GM12878 (cell line): Measurements from ENCODE around the gene NOC2L. TPM values are rescaled to one million over a fixed set of nuclear protein-coding genes. Genes with fewer than 3 reads are reported as not detected.

ENCODE experiments used
- ATAC-seq: fragments of 200-7000 bp; cut with Tn5 transposase; 3 replicates; pipeline ENCODE4 v1.9.1; 2020; ENCODE audit warnings: mild to moderate bottlenecking, moderate library complexity
- BruUV-seq: library from RNA; stranded (reverse); fragments of 400-500 nt; replicated peaks from 2 replicates; lab custom pipeline; 2021; lab: Mats Ljungman, UMichigan
- CTCF ChIA-PET: fragments of 300-600 bp; sonication (Branson Sonifier 250); formaldehyde crosslinking; extraction: SDS; loops from one replicate; lab custom pipeline; 2021; ENCODE audit warnings: inconsistent platforms; lab: Yijun Ruan, JAX
- POLR2A ChIA-PET: fragments of 350-600 bp; formaldehyde crosslinking; extraction: SDS; loops from one replicate; lab custom pipeline; 2021; ENCODE audit warnings: inconsistent platforms; lab: Charles Lee
- RAD21 ChIA-PET: fragments of 300-600 bp; sonication (Branson Sonifier 250); formaldehyde crosslinking; loops from one replicate; lab custom pipeline; 2023; ENCODE audit warnings: antibody characterized with exemption; ENCODE audit not compliant: unreplicated experiment; lab: Charles Lee
- SMC1A ChIA-PET: fragments of 300-600 bp; sonication (Branson Sonifier 250); formaldehyde crosslinking; loops from one replicate; lab custom pipeline; 2023; ENCODE audit not compliant: unreplicated experiment, uncharacterized antibody; lab: Charles Lee
- DNase-seq: peaks from one replicate; pipeline ENCODE4 v3.0.0-alpha.2; 2011; ENCODE audit warnings: low read depth, low spot score
- FAIRE-seq: peaks from 3 replicates; lab custom pipeline; 2011; peaks lifted over from hg19 to GRCh38; lab: Jason Lieb, UNC
- H2AFZ ChIP-seq: 2 replicates; pipeline ENCODE4 v1.6.0; 2011; ENCODE audit warnings: low read depth, low read length, control low read depth; ENCODE audit not compliant: control insufficient read depth
- H3K27ac ChIP-seq: 2 replicates; pipeline ENCODE4 v1.5.1; 2011; ENCODE audit warnings: control low read depth; ENCODE audit not compliant: control insufficient read depth, insufficient read depth
- H3K27me3 ChIP-seq, 2 experiments: replicated peaks in 1 of 2; 2 replicates each; pipeline versions ENCODE4 v1.6.0 to v1.6.1; 2011; ENCODE audit warnings: low read length in 1 of 2; ENCODE audit not compliant: control insufficient read depth in 2 of 2, insufficient read depth in 2 of 2
- H3K36me3 ChIP-seq, 2 experiments: 2 replicates each; pipeline ENCODE4 v1.5.1; 2011; ENCODE audit warnings: low read length in 1 of 2; ENCODE audit not compliant: control insufficient read depth in 2 of 2, insufficient read depth in 2 of 2
- H3K4me1 ChIP-seq: 2 replicates; pipeline ENCODE4 v1.6.1; 2011; ENCODE audit warnings: mild to moderate bottlenecking, low read length, moderate library complexity, mixed read lengths; ENCODE audit not compliant: control insufficient read depth, insufficient read depth
- H3K4me2 ChIP-seq: 2 replicates; pipeline ENCODE4 v1.6.0; 2011; ENCODE audit warnings: control low read depth; ENCODE audit not compliant: control insufficient read depth, insufficient read depth
- H3K4me3 ChIP-seq: fragments of 200-600 bp; sonication (generic); 2 replicates; pipeline ENCODE4 v1.5.1; 2016
- H3K79me2 ChIP-seq: 2 replicates; pipeline ENCODE4 v1.6.0; 2011; ENCODE audit warnings: low read length; ENCODE audit not compliant: control insufficient read depth, insufficient read depth
- H3K9ac ChIP-seq: 2 replicates; pipeline ENCODE4 v1.8.0; 2011; ENCODE audit warnings: low read length, control low read depth, mixed read lengths; ENCODE audit not compliant: control insufficient read depth, insufficient read depth
- H3K9me3 ChIP-seq: replicated peaks from 3 replicates; pipeline ENCODE4 v1.5.1; 2011; ENCODE audit warnings: mild to moderate bottlenecking, low read length; ENCODE audit not compliant: control insufficient read depth, insufficient read depth
- H4K20me1 ChIP-seq: 2 replicates; pipeline ENCODE4 v1.6.0; 2011; ENCODE audit not compliant: control insufficient read depth, insufficient read depth
- BCL11A ChIP-seq: IDR thresholded peaks from 2 replicates; pipeline ENCODE4 v1.6.1; 2011; ENCODE audit warnings: low read depth, low read length
- CBX3 ChIP-seq: fragments of 200-600 bp; sonication (generic); IDR thresholded peaks from 2 replicates; pipeline ENCODE4 v1.6.1; 2016; ENCODE audit warnings: low read depth, borderline replicate concordance
- E2F4 ChIP-seq: IDR thresholded peaks from 2 replicates; pipeline ENCODE4 v1.6.1; 2012; ENCODE audit warnings: low read depth, low read length, improper control_type of control experiment
- HCFC1 ChIP-seq: fragments of 150-350 bp; IDR thresholded peaks from 2 replicates; pipeline ENCODE4 v1.6.1; 2014; ENCODE audit warnings: low read length
- JUND ChIP-seq: IDR thresholded peaks from 2 replicates; pipeline ENCODE4 v1.6.1; 2012; ENCODE audit warnings: low read depth, mild to moderate bottlenecking, low read length, improper control_type of control experiment, moderate library complexity
- KDM1A ChIP-seq: fragments of 200-600 bp; sonication (generic); IDR thresholded peaks from 2 replicates; pipeline ENCODE4 v1.6.1; 2016; ENCODE audit warnings: borderline replicate concordance
- MAX ChIP-seq: IDR thresholded peaks from 2 replicates; pipeline ENCODE4 v1.6.1; 2012; ENCODE audit warnings: low read depth, low read length, improper control_type of control experiment
- NR2C2 ChIP-seq: IDR thresholded peaks from 2 replicates; pipeline ENCODE4 v1.6.1; 2011; ENCODE audit warnings: borderline replicate concordance, low read depth; ENCODE audit not compliant: control insufficient read depth, insufficient read length
- SMAD1 ChIP-seq: fragments of 450-650 bp; IDR thresholded peaks from 2 replicates; pipeline ENCODE4 v1.6.1; 2018; ENCODE audit warnings: mild to moderate bottlenecking, low read depth; ENCODE audit not compliant: partially characterized antibody
- YBX1 ChIP-seq: fragments of 450-650 bp; IDR thresholded peaks from 2 replicates; pipeline ENCODE4 v1.6.1; 2016; ENCODE audit warnings: antibody characterized with exemption
- ZBTB33 ChIP-seq: fragments of 450-650 bp; IDR thresholded peaks from 2 replicates; pipeline ENCODE4 v1.6.1; 2017; ENCODE audit warnings: mild to moderate bottlenecking
- WGBS: methylation state at CpG from one replicate; pipeline ENCODE4 v1.1.6; 2016; ENCODE audit warnings: low lambda C conversion rate; ENCODE audit not compliant: insufficient replicate concordance, insufficient coverage; ENCODE audit errors: missing lambda C conversion rate; 5-methylcytosine and 5-hydroxymethylcytosine counted together
- in situ Hi-C: fragments of 300-500 bp; cut with MboI; formaldehyde crosslinking; loops from 9 replicates; pipeline ENCODE4 v1.14.3; 2018; ENCODE audit warnings: mixed read lengths
- intact Hi-C: fragments of 100-400 bp; cut with micrococcal nuclease; formaldehyde crosslinking; loops from one replicate; pipeline ENCODE4 v1.14.2; 2022; ENCODE audit not compliant: unreplicated experiment
- polyA plus RNA-seq, 11 experiments: library from polyadenylated mRNA; depleted of rRNA in 4 of 11; unstranded in 6 of 11; stranded (reverse) in 5 of 11; fragments of >200 nt; fragmentation: Nextera tagmentation in 4 of 11; fragmentation: Illumina TruSeq in 1 of 11; extraction: Ambion mirVana in 4 of 11; extraction: Trizol in 1 of 11; gene quantifications; 1 replicate in 1 of 11; 2 replicates in 10 of 11; pipeline versions ENCODE4 v1.2.1 to v1.2.3, GENCODE V29; 2011 to 2016; ENCODE audit warnings: inconsistent platforms in 2 of 11, missing spikeins in 2 of 11, low read depth in 1 of 11
- total RNA-seq, 4 experiments: library from RNA; depleted of rRNA in 3 of 4; stranded (reverse); fragments of >200 nt in 3 of 4; fragmentation: Illumina TruSeq in 1 of 4; extraction: Trizol in 1 of 4; gene quantifications; 2 replicates each; pipeline versions ENCODE4 v1.2.1 to v1.2.3, GENCODE V29; 2013 to 2021
- TF ChIP-seq, protein P1 (sequence below): fragments of 150-350 bp; IDR thresholded peaks from 2 replicates; pipeline ENCODE4 v1.6.1; 2014; ENCODE audit warnings: mild to moderate bottlenecking, low read depth, low read length
- TF ChIP-seq, protein P2 (sequence below): IDR thresholded peaks from 2 replicates; pipeline ENCODE4 v1.6.1; 2012; ENCODE audit warnings: low read length, inconsistent platforms

The NOC2L gene
- total and polyA plus RNA-seq, 10 of the 15 experiments (the other 5 are each of a cell fraction or from before 2014, with no cell fraction given): 1.3 to 171 (median 64.3) TPM

GRCh38 chr1:915295-916172 lies 43.5 kb downstream of the NOC2L start (continued):
- TF ChIP-seq, protein P1, sequence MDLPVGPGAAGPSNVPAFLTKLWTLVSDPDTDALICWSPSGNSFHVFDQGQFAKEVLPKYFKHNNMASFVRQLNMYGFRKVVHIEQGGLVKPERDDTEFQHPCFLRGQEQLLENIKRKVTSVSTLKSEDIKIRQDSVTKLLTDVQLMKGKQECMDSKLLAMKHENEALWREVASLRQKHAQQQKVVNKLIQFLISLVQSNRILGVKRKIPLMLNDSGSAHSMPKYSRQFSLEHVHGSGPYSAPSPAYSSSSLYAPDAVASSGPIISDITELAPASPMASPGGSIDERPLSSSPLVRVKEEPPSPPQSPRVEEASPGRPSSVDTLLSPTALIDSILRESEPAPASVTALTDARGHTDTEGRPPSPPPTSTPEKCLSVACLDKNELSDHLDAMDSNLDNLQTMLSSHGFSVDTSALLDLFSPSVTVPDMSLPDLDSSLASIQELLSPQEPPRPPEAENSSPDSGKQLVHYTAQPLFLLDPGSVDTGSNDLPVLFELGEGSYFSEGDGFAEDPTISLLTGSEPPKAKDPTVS: no peak
- TF ChIP-seq ZBTB33: no peak
- no peak for TF ChIP-seq CBX3
- TF ChIP-seq, protein P2, sequence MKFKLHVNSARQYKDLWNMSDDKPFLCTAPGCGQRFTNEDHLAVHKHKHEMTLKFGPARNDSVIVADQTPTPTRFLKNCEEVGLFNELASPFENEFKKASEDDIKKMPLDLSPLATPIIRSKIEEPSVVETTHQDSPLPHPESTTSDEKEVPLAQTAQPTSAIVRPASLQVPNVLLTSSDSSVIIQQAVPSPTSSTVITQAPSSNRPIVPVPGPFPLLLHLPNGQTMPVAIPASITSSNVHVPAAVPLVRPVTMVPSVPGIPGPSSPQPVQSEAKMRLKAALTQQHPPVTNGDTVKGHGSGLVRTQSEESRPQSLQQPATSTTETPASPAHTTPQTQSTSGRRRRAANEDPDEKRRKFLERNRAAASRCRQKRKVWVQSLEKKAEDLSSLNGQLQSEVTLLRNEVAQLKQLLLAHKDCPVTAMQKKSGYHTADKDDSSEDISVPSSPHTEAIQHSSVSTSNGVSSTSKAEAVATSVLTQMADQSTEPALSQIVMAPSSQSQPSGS: no peak

DNA sequence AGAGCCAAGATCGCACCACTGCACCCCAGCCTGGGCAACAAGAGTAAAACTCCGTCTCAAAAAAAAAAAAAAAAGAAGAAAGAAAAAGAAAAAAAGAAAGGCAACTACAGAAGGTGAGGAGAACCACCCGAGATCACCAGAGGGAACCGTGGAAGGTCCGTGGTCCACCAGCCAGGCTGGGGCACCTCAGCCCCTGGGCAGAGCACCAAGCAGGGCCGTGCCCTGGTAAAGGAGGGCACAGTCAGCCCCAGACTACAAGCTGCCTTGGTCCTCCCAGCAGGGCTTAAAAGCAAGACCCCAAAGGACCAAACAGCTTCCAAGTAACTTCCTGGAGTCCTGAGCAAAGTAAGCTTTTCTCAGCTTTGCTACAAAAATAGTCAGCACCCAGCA lies 44.2 kb downstream of the NOC2L start:
- Histone ChIP-seq H3K27ac (no peak overlapping the region), H4K20me1 (no peaks in the 10 kb centered on the region; the same call in 1 of the 2 replicates), H3K36me3 (no peaks in the 10 kb centered on the region), H3K4me2 (no peak overlapping the region), H3K9ac (no peak overlapping the region), H3K4me3 (no peak overlapping the region), H3K79me2 (no peaks in the 10 kb centered on the region), H3K9me3 (no peaks in the 10 kb centered on the region), H3K27me3 (peaks cover 0 to under 1% of the 10 kb centered on the region in 2 experiments; a peak in 3 of 4 replicates), H3K4me1 (no peaks in the 10 kb centered on the region), H2AFZ (no peak overlapping the region)
- ChIA-PET CTCF (interaction anchor here (1.0 kb wide), 1 partner anchor 118 kb away, joined by 3 read pairs; no protein-coding TSS in a partner anchor), POLR2A (interaction anchor here (0.8 kb wide), 1 partner anchor 29 kb away, joined by 5 read pairs; no protein-coding TSS in a partner anchor), RAD21 (no interaction called here), SMC1A (no interaction called here)
- ATAC-seq (no peak), DNase-seq (no peak), FAIRE-seq (no peak)
- in situ Hi-C loops (no loop called here), intact Hi-C loops (no loop called here)
- WGBS: 30% methylated on average over 4 of the region's 6 CpGs
- BruUV-seq: no TSS peak
- TF ChIP-seq YBX1 (no peak), SMAD1 (no peak), KDM1A (no peak), E2F4 (no peak), JUND (no peak), HCFC1 (no peak), NR2C2 (no peak), MAX (no peak), BCL11A (no peak)
- TF ChIP-seq, protein P2: no peak
